ENCODE data around the gene NDUFS1.
"Not testable (repeated sequence)": the region's sequence is repeated elsewhere in the genome, so short reads cannot be mapped to it uniquely, and the experiment has no call there.

Gene NDUFS1

GRCh38 chr2:206160125-206160806, 1.0 kb upstream of the NDUFS1 start:
- Histone ChIP-seq H3K36me3 (ENCODE audit: insufficient read depth, low read depth, low read length) (peaks cover 50% of the 10 kb centered on the region), H3K4me1 (ENCODE audit: insufficient read depth, low read length) (peaks cover 7% of the 10 kb centered on the region; the same call in 1 of the 2 replicates)

GRCh38 chr2:206158563-206159345, 490 bp downstream of the NDUFS1 start:
- H3K4me1 ChIP-seq (ENCODE audit: insufficient read depth, low read length), result peaks cover 7% of the 10 kb centered on the region; the same call in 1 of the 2 replicates
- H3K36me3 ChIP-seq (ENCODE audit: insufficient read depth, low read depth, low read length), result peaks cover 37% of the 10 kb centered on the region
- H3K4me3 ChIP-seq (ENCODE audit: low read length), result peak overlapping the region; percentile 91
- H3K9ac ChIP-seq (ENCODE audit: low read depth, low read length), result peak overlapping the region; percentile 99
- peak overlapping the region; percentile 35 for H3K27ac ChIP-seq (ENCODE audit: low read length)
- no peaks in the 10 kb centered on the region for H3K9me3 ChIP-seq (ENCODE audit: insufficient read depth, low read depth, low read length)
- H3K27me3 ChIP-seq (ENCODE audit: insufficient read depth, low read length), result no peaks in the 10 kb centered on the region

More at GRCh38 chr2:206160125-206160806, 1.0 kb upstream of the NDUFS1 start:
- peak overlapping the region; percentile 99 for H3K9ac ChIP-seq (ENCODE audit: low read depth, low read length)
- peak overlapping the region; percentile 91 for H3K4me3 ChIP-seq (ENCODE audit: low read length)
- H3K9me3 ChIP-seq (ENCODE audit: insufficient read depth, low read depth, low read length), result no peaks in the 10 kb centered on the region
- peak overlapping the region; percentile 31 for H3K27ac ChIP-seq (ENCODE audit: low read length)
- no peaks in the 10 kb centered on the region for H3K27me3 ChIP-seq (ENCODE audit: insufficient read depth, low read length)

GRCh38 chr2:206157014-206157413, 2.2 kb downstream of the NDUFS1 start:
- H3K9me3 ChIP-seq (ENCODE audit: insufficient read depth, low read depth, low read length); H3K27me3 ChIP-seq (ENCODE audit: insufficient read depth, low read length); H3K4me1 ChIP-seq (ENCODE audit: insufficient read depth, low read length); H3K9ac ChIP-seq (ENCODE audit: low read depth, low read length); H3K27ac ChIP-seq (ENCODE audit: low read length): not testable (repeated sequence)
- peaks cover 24% of the 10 kb centered on the region for H3K36me3 ChIP-seq (ENCODE audit: insufficient read depth, low read depth, low read length)
- H3K4me3 ChIP-seq (ENCODE audit: low read length), result peak overlapping the region; percentile 91; the same call in 1 of the 2 replicates

GRCh38 chr2:206154197-206154596, 5.0 kb downstream of the NDUFS1 start:
- H3K27me3 ChIP-seq (ENCODE audit: insufficient read depth, low read length), result no peaks in the 10 kb centered on the region
- H3K9me3 ChIP-seq (ENCODE audit: insufficient read depth, low read depth, low read length), result no peaks in the 10 kb centered on the region
- no peak overlapping the region for H3K27ac ChIP-seq (ENCODE audit: low read length)
- H3K4me1 ChIP-seq (ENCODE audit: insufficient read depth, low read length), result peaks cover 4% of the 10 kb centered on the region; the same call in 1 of the 2 replicates
- no peak overlapping the region for H3K9ac ChIP-seq (ENCODE audit: low read depth, low read length)
- H3K36me3 ChIP-seq (ENCODE audit: insufficient read depth, low read depth, low read length), result peaks cover 30% of the 10 kb centered on the region
- no peak overlapping the region for H3K4me3 ChIP-seq (ENCODE audit: low read length)

GRCh38 chr2:206150631-206151030, 8.6 kb downstream of the NDUFS1 start:
- H3K4me1 ChIP-seq (ENCODE audit: insufficient read depth, low read length), result no peaks in the 10 kb centered on the region
- no peak overlapping the region for H3K9ac ChIP-seq (ENCODE audit: low read depth, low read length)
- H3K36me3 ChIP-seq (ENCODE audit: insufficient read depth, low read depth, low read length), result peaks cover 65% of the 10 kb centered on the region
- H3K4me3 ChIP-seq (ENCODE audit: low read length), result no peak overlapping the region
- H3K27ac ChIP-seq (ENCODE audit: low read length), result no peak overlapping the region
- no peaks in the 10 kb centered on the region for H3K27me3 ChIP-seq (ENCODE audit: insufficient read depth, low read length)
- H3K9me3 ChIP-seq (ENCODE audit: insufficient read depth, low read depth, low read length), result no peaks in the 10 kb centered on the region

GRCh38 chr2:206150168-206150567, 9.1 kb downstream of the NDUFS1 start:
- peaks cover 70% of the 10 kb centered on the region for H3K36me3 ChIP-seq (ENCODE audit: insufficient read depth, low read depth, low read length)

GRCh38 chr2:206149330-206149729, 9.9 kb downstream of the NDUFS1 start:
- H3K9ac ChIP-seq (ENCODE audit: low read depth, low read length), result no peak overlapping the region
- H3K27ac ChIP-seq (ENCODE audit: low read length), result no peak overlapping the region

More at GRCh38 chr2:206150168-206150567, 9.1 kb downstream of the NDUFS1 start:
- H3K9ac ChIP-seq (ENCODE audit: low read depth, low read length), result no peak overlapping the region; the same call in 1 of the 2 replicates
- no peaks in the 10 kb centered on the region for H3K4me1 ChIP-seq (ENCODE audit: insufficient read depth, low read length)
- no peaks in the 10 kb centered on the region for H3K27me3 ChIP-seq (ENCODE audit: insufficient read depth, low read length)
- no peak overlapping the region for H3K27ac ChIP-seq (ENCODE audit: low read length)
- no peaks in the 10 kb centered on the region for H3K9me3 ChIP-seq (ENCODE audit: insufficient read depth, low read depth, low read length)
- no peak overlapping the region for H3K4me3 ChIP-seq (ENCODE audit: low read length)

GRCh38 chr2:206145665-206146064, 13.6 kb downstream of the NDUFS1 start:
- no peaks in the 10 kb centered on the region for H3K4me1 ChIP-seq (ENCODE audit: insufficient read depth, low read length)
- no peak overlapping the region for H3K9ac ChIP-seq (ENCODE audit: low read depth, low read length)
- H3K4me3 ChIP-seq (ENCODE audit: low read length), result no peak overlapping the region
- H3K36me3 ChIP-seq (ENCODE audit: insufficient read depth, low read depth, low read length), result peaks cover 96% of the 10 kb centered on the region
- H3K9me3 ChIP-seq (ENCODE audit: insufficient read depth, low read depth, low read length), result no peaks in the 10 kb centered on the region
- no peaks in the 10 kb centered on the region for H3K27me3 ChIP-seq (ENCODE audit: insufficient read depth, low read length)
- H3K27ac ChIP-seq (ENCODE audit: low read length), result no peak overlapping the region

More at GRCh38 chr2:206149330-206149729, 9.9 kb downstream of the NDUFS1 start:
- peaks cover 78% of the 10 kb centered on the region for H3K36me3 ChIP-seq (ENCODE audit: insufficient read depth, low read depth, low read length)
- no peaks in the 10 kb centered on the region for H3K9me3 ChIP-seq (ENCODE audit: insufficient read depth, low read depth, low read length)
- no peaks in the 10 kb centered on the region for H3K4me1 ChIP-seq (ENCODE audit: insufficient read depth, low read length)
- no peak overlapping the region for H3K4me3 ChIP-seq (ENCODE audit: low read length)
- H3K27me3 ChIP-seq (ENCODE audit: insufficient read depth, low read length), result no peaks in the 10 kb centered on the region

- H3K4me1 ChIP-seq (ENCODE audit: insufficient read depth, low read length), result no peaks in the 10 kb centered on the region
- no peak overlapping the region for H3K27ac ChIP-seq (ENCODE audit: low read length)
- no peaks in the 10 kb centered on the region for H3K9me3 ChIP-seq (ENCODE audit: insufficient read depth, low read depth, low read length)
- H3K4me3 ChIP-seq (ENCODE audit: low read length), result no peak overlapping the region
- no peaks in the 10 kb centered on the region for H3K27me3 ChIP-seq (ENCODE audit: insufficient read depth, low read length)
- no peak overlapping the region for H3K9ac ChIP-seq (ENCODE audit: low read depth, low read length)
- peaks cover 96% of the 10 kb centered on the region for H3K36me3 ChIP-seq (ENCODE audit: insufficient read depth, low read depth, low read length)
Observed at GRCh38 chr2:206144383-206144782, 14.9 kb downstream of the NDUFS1 start.

- H3K4me3 ChIP-seq (ENCODE audit: low read length), result no peak overlapping the region
- no peak overlapping the region for H3K27ac ChIP-seq (ENCODE audit: low read length)
- H3K27me3 ChIP-seq (ENCODE audit: insufficient read depth, low read length), result no peaks in the 10 kb centered on the region
- H3K36me3 ChIP-seq (ENCODE audit: insufficient read depth, low read depth, low read length), result peaks cover 94% of the 10 kb centered on the region
- H3K9ac ChIP-seq (ENCODE audit: low read depth, low read length), result no peak overlapping the region
- H3K4me1 ChIP-seq (ENCODE audit: insufficient read depth, low read length), result no peaks in the 10 kb centered on the region
- no peaks in the 10 kb centered on the region for H3K9me3 ChIP-seq (ENCODE audit: insufficient read depth, low read depth, low read length)
Observed at GRCh38 chr2:206143451-206143850, 15.8 kb downstream of the NDUFS1 start.

GRCh38 chr2:206127656-206128055, 31.6 kb downstream of the NDUFS1 start:
- Histone ChIP-seq H3K9ac (ENCODE audit: low read depth, low read length) (no peak overlapping the region), H3K4me3 (ENCODE audit: low read length) (no peak overlapping the region), H3K36me3 (ENCODE audit: insufficient read depth, low read depth, low read length) (peaks cover 89% of the 10 kb centered on the region)

GRCh38 chr2:206125901-206126300, 33.3 kb downstream of the NDUFS1 start:
- no peaks in the 10 kb centered on the region for H3K4me1 ChIP-seq (ENCODE audit: insufficient read depth, low read length)
- no peak overlapping the region for H3K9ac ChIP-seq (ENCODE audit: low read depth, low read length)
- peaks cover 92% of the 10 kb centered on the region for H3K36me3 ChIP-seq (ENCODE audit: insufficient read depth, low read depth, low read length)

More at GRCh38 chr2:206127656-206128055, 31.6 kb downstream of the NDUFS1 start:
- Histone ChIP-seq H3K4me1 (ENCODE audit: insufficient read depth, low read length) (no peaks in the 10 kb centered on the region), H3K9me3 (ENCODE audit: insufficient read depth, low read depth, low read length) (no peaks in the 10 kb centered on the region), H3K27me3 (ENCODE audit: insufficient read depth, low read length) (no peaks in the 10 kb centered on the region), H3K27ac (ENCODE audit: low read length) (no peak overlapping the region)

More at GRCh38 chr2:206125901-206126300, 33.3 kb downstream of the NDUFS1 start:
- no peaks in the 10 kb centered on the region for H3K27me3 ChIP-seq (ENCODE audit: insufficient read depth, low read length)
- H3K4me3 ChIP-seq (ENCODE audit: low read length), result no peak overlapping the region
- no peaks in the 10 kb centered on the region for H3K9me3 ChIP-seq (ENCODE audit: insufficient read depth, low read depth, low read length)
- no peak overlapping the region for H3K27ac ChIP-seq (ENCODE audit: low read length)
